Stimulated activated CD8-positive, alpha-beta memory T cell treated with anti-CD3 and anti-CD28 coated beads, Interleukin-12 subunit alpha, Interleukin-12 subunit beta, amount 100 ng/mL, for 1 hour (primary cell): ENCODE measurements around the gene NAALADL2.

Experiments
- DNase-seq: peaks from one replicate; pipeline ENCODE4 v3.0.0-alpha.2; 2020; ENCODE audit warnings: low read depth

The NAALADL2 gene

GRCh38 chr3:174884776-174885568 is 25.8 kb downstream of the NAALADL2 start:
- DNase-seq = no peak

- DNase-seq = no peak
Observed at GRCh38 chr3:174891524-174892203, 32.5 kb downstream of the NAALADL2 start.

GRCh38 chr3:174907027-174907426 is 47.9 kb downstream of the NAALADL2 start:
- no peak for DNase-seq

- DNase-seq = no peak
Observed at GRCh38 chr3:174907628-174908407, 48.7 kb downstream of the NAALADL2 start.

GRCh38 chr3:174931473-174932353 is 72.6 kb downstream of the NAALADL2 start:
- DNase-seq = no peak

- DNase-seq = no peak
Observed at GRCh38 chr3:174936590-174936989, 77.5 kb downstream of the NAALADL2 start.

GRCh38 chr3:174937478-174937877 is 78.3 kb downstream of the NAALADL2 start:
- no peak for DNase-seq

- DNase-seq = no peak
Observed at GRCh38 chr3:174938102-174938501, 79.0 kb downstream of the NAALADL2 start.

GRCh38 chr3:174940151-174940550 is 81.0 kb downstream of the NAALADL2 start:
- no peak for DNase-seq

- DNase-seq = no peak
Observed at GRCh38 chr3:174945276-174945675, 86.1 kb downstream of the NAALADL2 start.

- DNase-seq = no peak
Observed at GRCh38 chr3:174945951-174946350, 86.8 kb downstream of the NAALADL2 start.

- no peak for DNase-seq
Observed at GRCh38 chr3:174949523-174949922, 90.4 kb downstream of the NAALADL2 start.

GRCh38 chr3:174951034-174951433 is 91.9 kb downstream of the NAALADL2 start:
- no peak for DNase-seq

- no peak for DNase-seq
Observed at GRCh38 chr3:174951498-174952005, 92.4 kb downstream of the NAALADL2 start.

GRCh38 chr3:174953068-174953467 is 93.9 kb downstream of the NAALADL2 start:
- no peak for DNase-seq

- DNase-seq = no peak
Observed at GRCh38 chr3:174955513-174956016, 96.4 kb downstream of the NAALADL2 start.

GRCh38 chr3:174957081-174957480 is 97.9 kb downstream of the NAALADL2 start:
- DNase-seq = no peak

- no peak for DNase-seq
Observed at GRCh38 chr3:174957551-174958001, 98.4 kb downstream of the NAALADL2 start.

GRCh38 chr3:174958671-174959328 is 99.7 kb downstream of the NAALADL2 start:
- no peak for DNase-seq

GRCh38 chr3:174959556-174960065 is 100.5 kb downstream of the NAALADL2 start:
- no peak for DNase-seq
